ENCODE measurements around the gene MAPK1.
"Not testable (repeated sequence)": the region's sequence is repeated elsewhere in the genome, so short reads cannot be mapped to it uniquely, and the experiment has no call there.

Gene MAPK1

DNA sequence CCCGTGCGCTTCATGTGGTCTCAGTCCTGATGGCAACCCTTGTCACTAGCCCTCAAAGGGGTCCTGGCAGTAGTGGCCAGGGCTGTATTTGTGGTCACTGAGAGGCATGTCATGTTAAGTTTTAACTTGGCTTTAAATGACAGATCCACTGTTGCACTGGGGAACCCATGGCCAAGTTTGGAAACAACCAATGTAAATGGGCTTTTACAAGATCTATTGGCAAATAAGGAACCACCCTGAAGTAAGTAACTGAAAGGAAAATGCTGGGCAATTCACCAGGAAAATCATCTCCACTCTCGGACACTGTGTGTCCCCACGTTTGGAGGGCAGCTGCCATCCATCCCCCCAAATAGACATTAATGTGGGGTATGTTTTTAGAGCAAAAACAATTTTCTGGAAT, 140.3 kb downstream of the MAPK1 start:
- FAIRE-seq (no peak), DNase-seq (ENCODE audit: insufficient read length, low spot score) (no peak)
- no peak for TF ChIP-seq CTCF (IDR thresholded peaks at IDR 0.05; ENCODE audit: insufficient read depth, missing control alignments)

- DNase-seq (ENCODE audit: insufficient read length, low spot score), result no peak
- FAIRE-seq, result no peak
- peak; percentile 38 for TF ChIP-seq CTCF (IDR thresholded peaks at IDR 0.05; ENCODE audit: insufficient read depth, missing control alignments)
These were observed 140.8 kb downstream of the MAPK1 start for GRCh38 chr22:21726650-21727049.

- no peak for DNase-seq (ENCODE audit: insufficient read length, low spot score)
- no peak for TF ChIP-seq CTCF (IDR thresholded peaks at IDR 0.05; ENCODE audit: insufficient read depth, missing control alignments)
- no peak for FAIRE-seq
These were observed 141.3 kb downstream of the MAPK1 start for GRCh38 chr22:21725956-21726649.

- FAIRE-seq; DNase-seq (ENCODE audit: insufficient read length, low spot score): not testable (repeated sequence)
These were observed 142.9 kb downstream of the MAPK1 start for GRCh38 chr22:21724496-21724895.

DNA sequence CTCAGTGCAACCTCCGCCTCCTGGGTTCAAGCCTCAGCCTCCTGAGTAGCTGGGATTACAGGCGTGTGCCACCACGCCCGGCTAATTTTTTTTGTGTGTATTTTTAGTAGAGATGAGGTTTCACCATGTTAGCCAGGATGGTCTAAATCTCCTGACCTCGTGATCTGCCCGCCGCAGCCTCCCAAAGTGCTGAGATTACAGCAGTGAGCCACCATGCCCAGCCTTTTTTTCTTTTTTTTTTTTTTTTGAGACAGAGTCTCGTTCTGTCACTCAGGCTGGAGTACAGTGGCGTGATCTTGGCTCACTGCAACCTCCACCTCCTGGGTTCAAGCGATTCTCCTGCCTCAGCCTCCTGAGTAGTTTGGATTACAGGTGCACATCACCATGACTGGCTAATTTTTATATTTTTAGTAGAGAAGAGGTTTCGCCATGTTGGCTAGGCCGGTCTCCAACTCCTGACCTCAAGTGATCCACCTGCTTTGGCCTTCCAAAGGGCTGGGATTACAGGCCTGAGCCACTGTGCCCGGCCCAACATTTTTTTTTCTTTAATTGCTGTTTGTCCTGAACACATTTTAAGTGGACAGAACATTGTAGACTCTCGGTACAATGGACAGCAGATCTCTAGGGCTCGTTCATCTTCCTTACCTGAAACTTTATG, 146.1 kb downstream of the MAPK1 start:
- not testable (repeated sequence) for DNase-seq (ENCODE audit: insufficient read length, low spot score); FAIRE-seq

DNA sequence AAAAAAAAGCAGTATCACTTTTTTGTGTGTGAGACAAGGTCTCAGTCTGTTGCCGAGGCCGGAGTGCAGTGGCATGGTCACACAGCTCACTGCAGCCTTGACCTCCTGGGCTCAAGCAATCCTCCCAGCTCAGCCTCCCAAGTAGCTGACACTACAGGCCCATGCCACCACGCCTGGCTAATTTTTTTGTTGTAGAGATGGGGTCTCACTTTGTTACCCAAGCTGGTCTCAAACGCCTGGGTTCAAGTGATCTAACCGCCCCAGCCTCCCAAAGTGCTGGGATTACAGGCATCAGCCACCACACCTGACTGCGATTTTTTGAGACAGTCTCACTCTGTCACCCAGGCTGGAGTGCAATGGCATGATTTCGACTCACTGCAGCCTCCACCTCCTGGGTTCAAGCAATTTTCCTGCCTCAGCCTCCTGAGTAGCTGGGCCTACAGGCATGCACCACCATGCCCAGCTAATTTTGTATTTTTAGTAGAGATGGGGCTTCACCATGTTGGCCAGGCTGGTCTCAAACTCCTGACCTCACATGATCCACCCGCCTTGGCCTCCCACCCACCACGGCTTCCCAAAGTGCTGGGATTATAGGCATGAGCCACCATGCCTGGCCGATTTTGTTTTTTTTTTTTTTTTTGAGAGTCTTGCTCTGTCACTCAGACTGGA, 147.1 kb downstream of the MAPK1 start:
- FAIRE-seq; DNase-seq (ENCODE audit: insufficient read length, low spot score): not testable (repeated sequence)

DNA sequence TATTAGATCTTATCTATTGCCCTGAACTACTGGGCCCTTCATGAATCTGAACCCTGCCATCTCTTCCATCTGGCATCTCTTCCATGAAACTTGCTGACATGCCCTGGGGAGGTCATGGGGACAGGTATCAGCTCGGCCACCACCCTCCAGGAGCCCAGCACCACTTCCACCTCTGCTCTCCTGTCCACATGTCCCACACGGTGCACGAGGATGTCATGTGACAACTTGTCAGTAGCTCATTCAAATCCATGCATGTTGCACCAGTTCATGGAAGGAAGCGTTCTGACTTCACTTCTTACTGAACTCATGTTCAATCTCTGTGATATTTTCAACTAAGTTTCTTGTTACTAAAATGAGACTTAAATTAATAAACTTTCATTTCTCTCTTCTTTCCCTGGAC, 148.4 kb downstream of the MAPK1 start:
- TF ChIP-seq CTCF (IDR thresholded peaks at IDR 0.05; ENCODE audit: insufficient read depth, missing control alignments), result no peak
- no peak for DNase-seq (ENCODE audit: insufficient read length, low spot score)
- FAIRE-seq, result no peak

DNA sequence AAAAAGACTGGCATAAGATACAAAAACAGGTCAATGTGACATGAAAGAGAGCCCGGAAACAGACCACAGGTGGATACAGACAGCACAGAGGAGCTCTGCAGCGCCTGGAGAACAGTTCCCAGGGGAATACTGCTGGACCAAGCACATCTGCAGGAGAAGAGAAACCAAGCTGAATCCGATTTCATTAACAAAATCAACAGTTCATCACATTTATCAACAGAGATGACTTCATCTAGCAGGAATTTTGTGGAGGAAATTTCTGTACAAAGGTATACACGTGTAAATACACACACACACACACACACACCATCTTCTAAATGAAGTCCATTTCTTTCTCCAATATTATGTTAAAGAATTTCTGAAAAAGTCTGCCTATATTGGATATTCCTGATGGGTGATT, 148.9 kb downstream of the MAPK1 start:
- no peak for TF ChIP-seq CTCF (IDR thresholded peaks at IDR 0.05; ENCODE audit: insufficient read depth, missing control alignments)

GRCh38 chr22:21716395-21717122, 150.9 kb downstream of the MAPK1 start:
- not testable (repeated sequence) for DNase-seq (ENCODE audit: insufficient read length, low spot score); FAIRE-seq

More for the DNA sequence above, 148.9 kb downstream of the MAPK1 start:
- no peak for DNase-seq (ENCODE audit: insufficient read length, low spot score)
- no peak for FAIRE-seq
